SK-N-SH (cell line): ENCODE measurements around the gene ASB14. TPM values are rescaled to one million over a fixed set of nuclear protein-coding genes. Genes with fewer than 3 reads are reported as not detected.

Experiments
- CTCF ChIA-PET: fragments of 300-600, 350-600 bp; formaldehyde crosslinking; extraction: SDS; loops from one replicate; lab custom pipeline; 2021; lab: Yijun Ruan, JAX
- POLR2A ChIA-PET: fragments of 350-600 bp; sonication (Branson Sonifier 250); formaldehyde crosslinking; extraction: SDS; loops from one replicate; lab custom pipeline; 2020; ENCODE audit warnings: antibody characterized with exemption, inconsistent platforms; lab: Yijun Ruan, JAX
- DNase-seq: peaks from one replicate; pipeline ENCODE4 v3.0.0; 2012
- H2AFZ ChIP-seq: fragments of 200-600 bp; sonication (generic); 2 replicates; pipeline ENCODE4 v1.8.1; 2016; ENCODE audit warnings: antibody characterized with exemption, mild to moderate bottlenecking, low read depth
- H3F3A ChIP-seq: fragments of 200-600 bp; sonication (generic); replicated peaks from 2 replicates; pipeline ENCODE3; 2016; ENCODE audit warnings: antibody characterized with exemption, mild to moderate bottlenecking; ENCODE audit not compliant: insufficient read depth
- H3K27ac ChIP-seq, 2 experiments: fragments of 200-500 bp in 1 of 2; fragments of 200-600 bp in 1 of 2; sonication (Bioruptor generic) in 1 of 2; sonication (generic), shearing (Covaris generic) in 1 of 2; 2 replicates each; pipeline versions ENCODE4 v1.5.1 to v1.6.1; 2014 to 2016; ENCODE audit warnings: low read depth in 2 of 2, inconsistent platforms in 1 of 2, low read length in 1 of 2, mild to moderate bottlenecking in 1 of 2, mixed read lengths in 1 of 2
- H3K27me3 ChIP-seq: fragments of 200-600 bp; sonication (generic), shearing (Covaris generic); 2 replicates; pipeline ENCODE4 v1.6.1; 2016; ENCODE audit warnings: mixed run types; ENCODE audit not compliant: insufficient read depth
- H3K36me3 ChIP-seq, 2 experiments: fragments of 200-500 bp in 1 of 2; fragments of 200-600 bp in 1 of 2; sonication (Bioruptor generic) in 1 of 2; sonication (generic) in 1 of 2; replicated peaks in 1 of 2; 2 replicates each; pipeline versions ENCODE3 to v1.5.1; 2014 to 2016; ENCODE audit warnings: low read length in 1 of 2, mild to moderate bottlenecking in 1 of 2; ENCODE audit not compliant: insufficient read depth in 2 of 2, control insufficient read depth in 1 of 2
- H3K4me1 ChIP-seq, 2 experiments: fragments of 200-500 bp in 1 of 2; fragments of 200-600 bp in 1 of 2; sonication (Bioruptor generic) in 1 of 2; sonication (generic), shearing (Covaris generic) in 1 of 2; 2 replicates each; pipeline versions ENCODE4 v1.5.1 to v1.6.1; 2014 to 2016; ENCODE audit warnings: low read depth in 1 of 2, low read length in 1 of 2, mixed run types in 1 of 2; ENCODE audit not compliant: insufficient read depth in 2 of 2, control insufficient read depth in 1 of 2
- H3K4me2 ChIP-seq: fragments of 200-600 bp; sonication (generic), shearing (Covaris generic); 2 replicates; pipeline ENCODE4 v1.6.1; 2017; ENCODE audit warnings: mixed run types
- H3K4me3 ChIP-seq, 2 experiments: fragments of 200-500 bp in 1 of 2; fragments of 200-600 bp in 1 of 2; sonication (Bioruptor generic) in 1 of 2; sonication (generic), shearing (Covaris generic) in 1 of 2; 2 replicates each; pipeline versions ENCODE4 v1.5.1 to v1.8.1; 2014 to 2016; ENCODE audit warnings: low read depth in 2 of 2, inconsistent platforms in 1 of 2, low read length in 1 of 2, mild to moderate bottlenecking in 1 of 2, mixed read lengths in 1 of 2, moderate library complexity in 1 of 2
- H3K79me2 ChIP-seq: fragments of 200-600 bp; sonication (generic); 2 replicates; pipeline ENCODE4 v1.8.1; 2017; ENCODE audit warnings: mild to moderate bottlenecking; ENCODE audit not compliant: insufficient read depth
- H3K9ac ChIP-seq: fragments of 200-600 bp; sonication (generic); 2 replicates; pipeline ENCODE4 v1.6.1; 2017; ENCODE audit warnings: mixed run types
- H3K9me2 ChIP-seq: fragments of 200-600 bp; sonication (generic); 2 replicates; pipeline ENCODE4 v1.6.1; 2017; ENCODE audit warnings: mixed run types
- H3K9me3 ChIP-seq: fragments of 200-600 bp; sonication (generic); 2 replicates; pipeline ENCODE4 v1.6.1; 2017; ENCODE audit warnings: mixed run types, mild to moderate bottlenecking, moderate library complexity
- H4K20me1 ChIP-seq: fragments of 200-600 bp; sonication (generic); 2 replicates; pipeline ENCODE4 v1.6.1; 2017; ENCODE audit warnings: mild to moderate bottlenecking, mixed run types; ENCODE audit not compliant: insufficient read depth
- EP300 ChIP-seq, 2 experiments: IDR thresholded peaks; 2 replicates each; pipeline versions ENCODE4 v1.4.0 to v1.6.1; 2012; ENCODE audit warnings: borderline replicate concordance in 1 of 2, low read depth in 1 of 2, low read length in 1 of 2
- EZH2phosphoT487 ChIP-seq: fragments of 200-600 bp; sonication (generic); IDR thresholded peaks from 2 replicates; pipeline ENCODE4 v1.6.1; 2017; ENCODE audit warnings: low read depth, mixed run types, mild to moderate bottlenecking, antibody characterized with exemption, moderate library complexity, borderline replicate concordance
- FOSL2 ChIP-seq: IDR thresholded peaks from 2 replicates; pipeline ENCODE4 v1.4.0; 2012; ENCODE audit warnings: low read depth, mild to moderate bottlenecking, moderate library complexity, borderline replicate concordance
- FOXJ3 ChIP-seq: sonication (generic); formaldehyde crosslinking; IDR thresholded peaks from 2 replicates; pipeline ENCODE4 v1.5.1; 2020; ENCODE audit warnings: mild to moderate bottlenecking, missing genetic modification reagents
- NRF1 ChIP-seq: IDR thresholded peaks from 2 replicates; pipeline ENCODE4 v1.6.1; 2012; ENCODE audit warnings: low read depth, mild to moderate bottlenecking, low read length
- RAD21 ChIP-seq: IDR thresholded peaks from 2 replicates; pipeline ENCODE4 v1.6.1; 2012; ENCODE audit warnings: mild to moderate bottlenecking, low read length
- SMC3 ChIP-seq: IDR thresholded peaks from 2 replicates; pipeline ENCODE4 v1.6.1; 2012; ENCODE audit warnings: low read depth, low read length, improper control_type of control experiment
- TEAD4 ChIP-seq: IDR thresholded peaks from 2 replicates; pipeline ENCODE4 v1.4.0; 2012; ENCODE audit warnings: mild to moderate bottlenecking, borderline replicate concordance; ENCODE audit not compliant: insufficient read depth
- YY1 ChIP-seq: IDR thresholded peaks from 2 replicates; pipeline ENCODE4 v1.4.0; 2012; ENCODE audit warnings: low read depth, mild to moderate bottlenecking
- ZBTB33 ChIP-seq: IDR thresholded peaks from 2 replicates; pipeline ENCODE4 v1.4.0; 2012; ENCODE audit warnings: low read depth, borderline replicate concordance
- WGBS: methylation state at CpG from one replicate; pipeline ENCODE4 v1.1.6; 2017; ENCODE audit warnings: low lambda C conversion rate; 5-methylcytosine and 5-hydroxymethylcytosine counted together
- polyA plus RNA-seq, 3 experiments: library from polyadenylated mRNA; depleted of rRNA; stranded (reverse); fragments of >200 nt; gene quantifications; 2 replicates each; pipeline ENCODE4 v1.2.3, GENCODE V29; 2012
- TF ChIP-seq, protein P1 (sequence below): fragments of 150-350 bp; IDR thresholded peaks from 2 replicates; pipeline ENCODE4 v1.6.1; 2016; ENCODE audit warnings: mild to moderate bottlenecking, low read depth, low read length
- TF ChIP-seq, protein P2 (sequence below): fragments of 200-600 bp; sonication (generic); IDR thresholded peaks from 2 replicates; pipeline ENCODE4 v1.6.1; 2017; ENCODE audit warnings: antibody characterized with exemption, mild to moderate bottlenecking, moderate library complexity

Gene ASB14
- polyA plus RNA-seq, 1 of the 3 experiments (the other 2 are of a cell fraction), result not detected

DNA sequence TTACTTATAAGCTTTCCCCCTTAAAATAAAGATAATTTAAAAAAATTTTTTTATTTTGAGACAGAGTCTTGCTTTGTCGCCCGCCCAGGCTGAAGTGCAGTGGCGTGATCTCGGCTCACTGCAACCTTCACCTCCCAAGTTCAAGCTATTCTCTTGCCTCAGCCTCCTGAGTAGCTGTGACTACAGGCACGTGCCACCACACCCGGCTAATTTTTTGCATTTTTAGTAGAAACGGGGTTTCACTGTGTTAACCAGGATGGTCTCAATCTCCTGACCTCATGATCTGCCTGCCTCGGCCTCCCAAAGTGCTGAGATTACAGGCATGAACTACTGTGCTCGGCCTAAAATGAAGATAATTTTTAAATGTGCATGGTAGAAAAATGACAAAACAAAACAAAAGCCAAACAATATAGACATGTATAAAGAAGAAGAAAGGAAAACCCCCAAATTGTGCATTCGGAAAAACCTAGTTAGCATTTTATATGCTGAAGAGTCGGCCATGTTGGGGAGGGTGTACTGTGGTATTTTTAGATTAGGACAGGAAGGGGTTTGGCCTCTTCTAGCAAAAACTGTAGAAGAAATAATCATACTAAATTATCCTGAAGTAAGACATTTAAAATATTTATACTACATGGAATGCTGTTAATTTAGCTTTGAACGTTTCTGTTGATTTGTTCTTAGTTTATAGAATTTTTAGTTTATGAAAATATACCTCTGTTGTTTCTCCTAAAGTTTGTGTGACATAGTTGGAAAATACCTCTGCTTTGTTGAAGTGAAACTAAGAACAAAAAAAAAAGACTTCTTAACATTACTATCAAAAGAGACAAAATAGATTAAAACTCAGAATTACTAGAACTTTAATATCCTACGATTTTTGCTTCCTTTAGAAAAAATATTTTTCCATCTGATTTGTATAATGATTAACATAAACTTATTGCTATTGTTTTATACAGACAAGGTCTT lies 57.6 kb downstream of the ASB14 start:
- TF ChIP-seq YY1 (no peak), EP300 (IDR thresholded peaks at IDR 0.05; ENCODE audit: borderline replicate concordance in 1 of 2, low read depth in 1 of 2, low read length in 1 of 2) (no peak), FOSL2 (no peak), FOXJ3 (no peak), ZBTB33 (no peak), TEAD4 (no peak), RAD21 (no peak)
- TF ChIP-seq, all 33 proteins: peak for 0
- H3K36me3 ChIP-seq, result peaks cover 31 to 36% of the 10 kb centered on the region in 2 experiments
- WGBS, result 96% methylated on average over 13 of the region's 13 CpGs
- H3K27me3 ChIP-seq, result no peaks in the 10 kb centered on the region
- H3K9me3 ChIP-seq, result no peaks in the 10 kb centered on the region
- H3F3A ChIP-seq, result no peaks in the 10 kb centered on the region
- H3K27ac ChIP-seq, result no peak overlapping the region
- H3K4me2 ChIP-seq, result no peak overlapping the region
- H3K4me3 ChIP-seq, result no peak overlapping the region
- H3K9me2 ChIP-seq, result no peaks in the 10 kb centered on the region
- ChIA-PET CTCF (interaction anchor here (0.7 to 1.0 kb wide), 3 partner anchors 105 to 134 kb away, joined by 3 to 4 read pairs (median 3); no protein-coding TSS in a partner anchor), POLR2A (interaction anchor here (0.6 kb wide), 1 partner anchor 117 kb away, joined by 3 read pairs; no protein-coding TSS in a partner anchor)
- peaks cover 65% of the 10 kb centered on the region for H3K79me2 ChIP-seq
- H3K4me1 ChIP-seq, result no peaks in the 10 kb centered on the region; a peak in 1 of 4 replicates
- no peak overlapping the region for H2AFZ ChIP-seq
- no peak overlapping the region for H3K9ac ChIP-seq
- H4K20me1 ChIP-seq, result peaks cover 15% of the 10 kb centered on the region
- DNase-seq, result no peak

DNA sequence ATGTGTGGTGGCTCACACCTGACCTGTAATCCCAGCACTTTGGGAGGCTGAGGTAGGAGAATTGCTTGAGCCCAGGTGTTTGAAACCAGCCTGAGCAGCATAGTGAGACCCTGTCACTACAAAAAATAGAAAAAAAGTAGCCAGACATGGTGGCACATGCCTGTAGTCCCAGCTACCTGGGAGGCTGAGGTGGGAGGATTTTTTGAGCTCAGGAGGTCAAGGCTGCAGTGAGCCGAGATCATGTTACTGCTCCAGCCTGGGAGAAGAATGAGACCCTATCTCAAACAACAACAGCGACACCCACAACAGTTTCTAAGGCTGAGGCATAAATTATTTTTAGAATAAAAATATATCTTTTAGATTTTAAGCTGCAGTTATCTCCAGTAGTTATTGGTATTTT lies 58.7 kb downstream of the ASB14 start:
- ChIA-PET CTCF (interaction anchor here (0.6 to 0.8 kb wide), 3 partner anchors 12 to 238 kb away, joined by 3 read pairs; no protein-coding TSS in a partner anchor), POLR2A (no interaction called here)
- no peak overlapping the region for H2AFZ ChIP-seq
- no peaks in the 10 kb centered on the region for H3K9me2 ChIP-seq
- TF ChIP-seq RAD21 (no peak), EZH2phosphoT487 (no peak), NRF1 (no peak), SMC3 (no peak)
- TF ChIP-seq, protein P1, sequence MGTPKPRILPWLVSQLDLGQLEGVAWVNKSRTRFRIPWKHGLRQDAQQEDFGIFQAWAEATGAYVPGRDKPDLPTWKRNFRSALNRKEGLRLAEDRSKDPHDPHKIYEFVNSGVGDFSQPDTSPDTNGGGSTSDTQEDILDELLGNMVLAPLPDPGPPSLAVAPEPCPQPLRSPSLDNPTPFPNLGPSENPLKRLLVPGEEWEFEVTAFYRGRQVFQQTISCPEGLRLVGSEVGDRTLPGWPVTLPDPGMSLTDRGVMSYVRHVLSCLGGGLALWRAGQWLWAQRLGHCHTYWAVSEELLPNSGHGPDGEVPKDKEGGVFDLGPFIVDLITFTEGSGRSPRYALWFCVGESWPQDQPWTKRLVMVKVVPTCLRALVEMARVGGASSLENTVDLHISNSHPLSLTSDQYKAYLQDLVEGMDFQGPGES, result no peak
- TF ChIP-seq, protein P2, sequence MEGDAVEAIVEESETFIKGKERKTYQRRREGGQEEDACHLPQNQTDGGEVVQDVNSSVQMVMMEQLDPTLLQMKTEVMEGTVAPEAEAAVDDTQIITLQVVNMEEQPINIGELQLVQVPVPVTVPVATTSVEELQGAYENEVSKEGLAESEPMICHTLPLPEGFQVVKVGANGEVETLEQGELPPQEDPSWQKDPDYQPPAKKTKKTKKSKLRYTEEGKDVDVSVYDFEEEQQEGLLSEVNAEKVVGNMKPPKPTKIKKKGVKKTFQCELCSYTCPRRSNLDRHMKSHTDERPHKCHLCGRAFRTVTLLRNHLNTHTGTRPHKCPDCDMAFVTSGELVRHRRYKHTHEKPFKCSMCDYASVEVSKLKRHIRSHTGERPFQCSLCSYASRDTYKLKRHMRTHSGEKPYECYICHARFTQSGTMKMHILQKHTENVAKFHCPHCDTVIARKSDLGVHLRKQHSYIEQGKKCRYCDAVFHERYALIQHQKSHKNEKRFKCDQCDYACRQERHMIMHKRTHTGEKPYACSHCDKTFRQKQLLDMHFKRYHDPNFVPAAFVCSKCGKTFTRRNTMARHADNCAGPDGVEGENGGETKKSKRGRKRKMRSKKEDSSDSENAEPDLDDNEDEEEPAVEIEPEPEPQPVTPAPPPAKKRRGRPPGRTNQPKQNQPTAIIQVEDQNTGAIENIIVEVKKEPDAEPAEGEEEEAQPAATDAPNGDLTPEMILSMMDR, result no peak
- peaks cover 26% of the 10 kb centered on the region for H4K20me1 ChIP-seq
- H3K4me3 ChIP-seq, result no peak overlapping the region
- H3K4me2 ChIP-seq, result no peak overlapping the region
- H3K36me3 ChIP-seq, result peaks cover 24 to 26% of the 10 kb centered on the region in 2 experiments
- no peaks in the 10 kb centered on the region for H3K9me3 ChIP-seq
- H3K27me3 ChIP-seq, result no peaks in the 10 kb centered on the region
- no peak overlapping the region for H3K9ac ChIP-seq
- H3F3A ChIP-seq, result no peaks in the 10 kb centered on the region
- no peak overlapping the region for H3K27ac ChIP-seq
- 94% methylated on average over 2 of the region's 2 CpGs for WGBS
- H3K4me1 ChIP-seq, result peaks cover 0 to 7% of the 10 kb centered on the region in 2 experiments; a peak in 2 of 4 replicates
- H3K79me2 ChIP-seq, result peaks cover 76% of the 10 kb centered on the region
- no peak for DNase-seq
